Raji (cell line): ENCODE data around the gene MATN3.

Experiments used
- POLR2A ChIP-seq: IDR thresholded peaks from 2 replicates; pipeline ENCODE4 v1.6.1; 2011; ENCODE audit warnings: low read depth, low read length, control low read depth; ENCODE audit not compliant: insufficient read depth

The MATN3 gene

DNA sequence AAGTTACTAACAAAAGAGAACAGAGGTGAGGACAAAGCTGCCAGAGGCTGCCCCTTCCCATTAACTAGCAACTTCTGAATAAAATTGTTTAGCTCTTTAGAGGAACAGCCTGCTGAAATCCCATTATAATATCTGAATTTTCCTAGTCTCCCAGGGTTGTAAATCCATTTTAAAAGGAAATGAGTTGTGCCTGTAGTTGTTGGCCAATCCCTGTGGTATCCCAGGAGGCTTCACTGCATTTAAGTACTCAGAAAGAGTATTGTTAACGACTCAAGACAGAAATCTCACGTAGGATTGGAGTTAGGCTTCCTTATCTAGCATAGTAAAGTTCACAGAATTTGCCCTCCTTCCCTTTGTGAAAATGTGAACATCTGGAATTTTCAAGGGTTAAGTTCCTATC lies 30.1 kb upstream of the MATN3 start:
- no peak for TF ChIP-seq POLR2A

DNA sequence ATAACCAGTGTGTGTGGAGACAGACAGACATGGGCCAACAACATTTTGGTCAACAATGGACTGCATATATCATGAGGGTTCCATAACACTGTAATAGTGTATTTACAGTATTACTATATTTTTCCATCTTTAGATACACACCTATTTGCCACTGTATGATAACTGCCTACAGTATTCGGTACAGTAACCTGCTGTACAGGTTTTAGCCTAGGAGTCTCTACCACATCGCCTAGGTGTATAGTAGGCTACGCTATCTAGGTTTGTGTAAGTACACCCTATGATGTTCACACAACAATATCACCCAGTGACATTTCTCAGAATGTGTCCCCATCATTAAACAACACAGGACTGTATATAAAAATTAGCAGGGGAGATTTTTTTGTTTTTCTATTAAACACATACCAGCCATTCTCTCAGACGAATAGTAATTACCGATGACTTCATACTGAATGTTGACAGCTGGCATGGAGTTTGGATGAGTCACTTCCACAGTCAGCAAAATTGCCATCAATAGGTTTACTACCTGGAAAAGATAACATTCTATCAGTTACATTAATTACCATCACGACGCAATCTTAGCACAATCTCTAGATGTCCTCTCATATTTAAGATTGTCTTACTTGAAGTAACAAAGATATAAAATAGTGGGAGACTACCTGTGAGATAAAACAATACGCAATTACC lies 28.2 kb upstream of the MATN3 start:
- no peak for TF ChIP-seq POLR2A

DNA sequence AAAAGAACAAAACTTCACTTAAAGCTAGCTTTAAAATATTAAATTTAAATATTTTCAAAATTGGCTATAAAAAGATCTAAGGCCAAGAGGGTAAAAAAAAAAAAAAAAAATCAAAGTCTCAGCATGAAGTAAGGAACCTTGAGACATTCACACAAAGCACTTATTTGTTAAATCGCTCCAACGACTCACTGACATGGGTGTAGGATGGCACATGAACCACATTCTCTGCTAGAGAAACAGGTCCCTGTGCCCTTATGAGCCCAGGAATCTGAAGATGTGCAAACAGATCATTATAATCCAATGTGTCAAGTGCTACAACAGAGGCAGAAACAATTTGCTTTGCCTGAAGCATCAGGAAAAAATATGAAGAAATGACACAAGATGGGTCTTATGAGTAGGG lies 25.2 kb upstream of the MATN3 start:
- no peak for TF ChIP-seq POLR2A

DNA sequence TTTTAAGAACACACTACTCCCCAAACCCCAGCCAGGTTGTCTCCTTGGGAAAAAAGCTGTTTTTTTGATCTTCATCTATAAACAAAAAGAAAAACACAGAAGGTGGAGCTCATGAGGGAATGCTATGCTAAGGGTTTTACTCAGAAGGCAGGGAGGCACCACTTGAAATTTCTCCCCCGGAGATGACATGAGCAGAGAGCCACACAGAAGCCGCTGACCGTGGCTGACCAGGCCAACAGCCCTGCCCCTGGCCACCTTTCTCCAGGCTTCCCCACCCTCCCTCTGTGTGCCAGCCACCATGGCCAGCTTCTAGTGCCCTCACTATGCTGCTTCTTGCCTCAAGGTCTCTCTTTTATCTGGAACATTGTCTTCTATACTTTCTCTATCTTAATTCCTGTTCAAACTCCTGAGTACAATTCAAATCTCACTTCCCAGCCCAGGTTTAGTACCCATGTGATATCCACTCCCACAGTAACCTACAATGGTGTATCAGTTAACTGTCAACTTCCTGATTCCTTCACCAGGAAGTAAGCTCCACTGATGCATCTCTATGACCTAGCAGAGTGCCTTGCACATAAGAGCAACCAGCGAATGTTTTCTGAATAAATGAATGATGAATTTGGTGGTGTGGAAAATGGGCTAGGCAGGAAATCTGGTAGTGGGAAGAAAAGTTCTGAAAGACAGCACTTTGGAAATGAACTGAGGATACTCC lies 23.6 kb upstream of the MATN3 start:
- TF ChIP-seq POLR2A = no peak

DNA sequence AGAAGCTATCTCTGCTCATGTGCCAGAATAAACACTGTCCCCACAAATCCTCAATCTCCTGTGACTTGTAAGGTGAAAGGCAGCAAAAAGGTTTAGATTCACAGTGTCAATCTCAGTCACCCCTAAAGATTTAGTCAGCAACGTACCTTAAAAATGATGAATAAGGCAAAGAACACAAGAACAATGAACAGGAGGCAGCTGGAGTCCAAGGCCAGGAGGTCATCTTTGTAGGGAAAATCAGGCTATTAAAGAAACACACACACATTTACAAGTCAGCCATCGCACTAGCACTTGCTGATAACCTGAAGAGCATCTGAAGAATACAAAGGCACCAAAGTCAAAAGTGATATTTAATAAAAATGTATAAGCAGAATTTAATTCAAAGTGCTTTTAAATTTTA lies 22.4 kb upstream of the MATN3 start:
- TF ChIP-seq POLR2A = no peak

DNA sequence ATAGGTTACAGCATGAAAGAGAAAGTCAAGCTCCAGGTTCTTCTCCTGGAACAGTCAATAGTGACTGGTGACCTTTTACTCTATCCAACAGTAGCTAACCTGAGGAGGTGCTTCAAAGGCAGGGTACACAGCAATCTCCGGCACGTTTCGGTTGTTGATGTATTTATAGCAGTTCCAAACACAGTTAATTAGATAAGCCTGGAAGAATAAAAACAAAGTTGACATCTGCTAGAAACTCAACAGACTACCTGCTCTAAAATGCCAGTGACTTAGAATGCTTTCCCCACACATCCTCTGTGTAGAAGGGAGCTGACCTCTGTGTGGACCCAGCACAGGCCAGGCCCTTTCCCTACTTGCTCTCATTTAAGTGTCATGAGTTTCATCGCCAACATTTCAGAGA lies 21.8 kb upstream of the MATN3 start:
- no peak for TF ChIP-seq POLR2A

DNA sequence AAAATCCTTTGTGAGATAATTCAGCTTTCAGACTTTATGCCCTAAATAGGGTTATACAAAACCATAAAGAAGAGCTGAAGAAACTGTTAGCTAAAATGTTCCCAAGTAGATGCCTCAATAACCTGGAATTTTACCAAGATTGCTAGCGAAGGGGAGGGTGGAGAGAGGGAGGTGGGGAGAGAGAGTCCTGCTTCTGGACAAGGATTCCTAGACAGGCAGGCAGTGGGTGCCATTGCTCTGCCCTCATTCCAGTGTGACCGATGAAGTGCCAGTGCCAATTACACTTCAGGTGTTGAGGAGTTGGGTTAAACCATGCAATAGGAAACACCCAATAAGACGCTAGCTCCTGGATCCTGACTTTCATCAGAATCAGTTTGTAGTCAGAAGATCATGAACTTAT lies 20.9 kb upstream of the MATN3 start:
- no peak for TF ChIP-seq POLR2A

DNA sequence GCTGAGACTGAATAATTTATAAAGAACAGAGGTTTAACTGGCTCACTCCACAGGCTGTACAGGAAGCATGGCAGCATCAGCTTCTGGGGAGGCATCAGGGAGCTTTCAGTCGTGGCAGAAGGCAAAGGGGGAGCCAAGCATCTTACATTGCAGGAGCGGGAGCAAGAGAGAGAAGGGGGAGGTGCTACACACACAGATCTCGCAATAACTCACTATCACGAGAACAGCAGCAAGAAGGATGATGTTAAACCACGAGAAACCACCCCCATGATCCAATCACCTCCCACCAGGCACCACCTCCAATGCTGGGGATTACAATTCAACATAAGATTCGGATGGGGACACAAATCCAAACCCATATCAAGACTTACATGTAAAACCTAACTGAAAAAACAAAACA lies 17.8 kb upstream of the MATN3 start:
- no peak for TF ChIP-seq POLR2A

DNA sequence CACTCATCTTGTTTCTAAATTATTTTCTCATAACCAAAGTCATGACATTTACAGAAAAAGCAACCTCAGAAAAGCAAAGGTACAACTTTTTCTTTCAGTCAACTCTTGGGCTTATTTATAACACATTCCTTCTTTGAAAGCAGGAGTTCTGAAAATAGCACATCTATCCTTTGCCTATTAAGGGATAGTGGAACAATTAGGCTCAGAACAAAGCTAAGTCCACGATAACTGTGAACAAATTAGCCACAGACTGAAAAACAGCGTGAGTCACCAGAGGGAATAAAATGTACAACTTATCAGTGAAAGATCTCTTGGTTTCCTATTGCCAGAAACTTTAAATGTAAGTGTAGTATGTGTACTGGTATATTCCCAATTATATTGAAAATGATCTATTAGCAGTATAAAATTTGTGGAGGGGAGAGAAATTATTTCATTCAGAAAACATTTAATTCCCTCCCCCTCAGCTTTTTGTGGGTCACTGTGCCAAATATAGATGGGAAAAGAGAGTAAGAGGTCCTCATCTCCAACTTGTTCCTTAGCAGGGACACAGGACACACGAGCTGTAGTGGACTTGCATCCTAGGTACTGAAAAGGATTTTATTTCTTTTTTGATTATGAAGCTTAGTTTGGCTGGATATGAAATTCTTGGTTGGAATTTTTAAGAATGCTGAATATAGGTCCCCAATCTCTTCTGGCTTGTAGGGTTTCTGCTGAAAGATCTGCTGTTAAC lies 15.4 kb upstream of the MATN3 start:
- no peak for TF ChIP-seq POLR2A

DNA sequence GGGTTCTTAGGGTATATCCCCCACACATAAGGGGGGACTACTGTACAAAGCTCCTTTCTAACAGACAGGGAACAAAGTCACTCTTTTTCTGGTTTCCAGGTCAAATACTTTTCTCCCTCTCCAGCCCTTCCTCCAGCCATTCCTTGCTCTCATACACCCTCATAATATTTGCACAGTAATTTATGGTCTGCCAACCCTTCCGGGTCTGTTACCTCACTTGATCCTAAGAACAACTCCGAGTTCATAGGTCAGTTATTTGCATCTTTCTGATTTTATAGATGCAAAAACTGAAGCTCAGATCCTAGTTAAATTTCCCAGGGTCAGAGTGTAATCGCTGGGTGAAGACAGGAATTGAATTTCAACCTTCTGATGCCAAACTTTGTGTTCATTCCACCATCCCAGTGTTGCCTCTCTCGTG lies 14.8 kb upstream of the MATN3 start:
- TF ChIP-seq POLR2A = no peak

DNA sequence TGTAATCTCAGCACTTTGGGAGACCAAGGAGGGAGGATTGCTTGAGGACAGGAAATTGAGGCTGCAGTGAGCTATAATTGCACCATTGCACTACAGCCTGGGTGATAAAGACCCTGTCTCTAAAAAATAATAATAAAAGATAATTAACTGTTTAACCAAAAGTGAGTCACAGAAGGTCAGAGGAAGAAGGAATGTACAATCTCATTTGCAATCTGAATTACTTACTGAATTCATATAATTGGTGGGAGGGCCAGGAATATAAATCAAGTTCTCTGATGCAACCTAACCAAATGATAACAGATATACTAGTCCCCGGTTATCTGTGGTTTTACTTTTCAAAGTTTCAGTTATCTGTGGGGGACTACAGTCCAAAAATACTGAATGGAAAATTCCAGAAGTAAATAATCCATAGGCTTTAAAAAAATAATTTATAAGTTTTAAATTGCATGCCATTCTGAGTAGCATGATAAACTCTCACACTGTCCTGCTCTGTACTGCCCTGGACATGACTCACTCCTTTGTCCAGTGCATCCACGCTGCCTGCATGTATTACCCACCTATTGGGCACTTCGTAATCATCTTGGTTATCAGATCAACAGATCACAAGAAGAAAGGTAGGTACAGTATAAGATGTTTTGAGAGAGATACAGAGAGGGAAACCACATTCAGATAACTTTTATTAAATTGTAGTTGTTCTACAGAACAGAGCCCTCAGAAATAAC lies 12.8 kb upstream of the MATN3 start:
- TF ChIP-seq POLR2A = no peak

DNA sequence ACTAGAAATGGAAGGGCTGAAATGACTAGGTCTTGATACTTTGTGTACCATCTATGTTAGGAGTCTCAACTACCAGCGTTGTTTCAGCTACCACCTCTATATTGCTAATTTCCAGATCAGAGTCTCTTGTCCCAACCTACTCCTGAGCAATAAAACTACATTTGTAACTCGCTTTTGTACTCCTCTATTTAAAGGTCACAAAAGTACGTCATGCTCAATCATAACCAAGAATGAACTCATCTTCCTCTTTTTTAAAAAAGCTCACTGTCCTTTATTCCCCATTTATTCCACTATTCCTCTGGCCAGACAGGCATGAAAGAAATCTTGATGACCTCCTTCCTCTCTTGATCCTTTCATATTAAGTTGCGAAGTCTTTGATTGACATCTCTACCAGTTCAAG lies 11.2 kb upstream of the MATN3 start:
- no peak for TF ChIP-seq POLR2A

DNA sequence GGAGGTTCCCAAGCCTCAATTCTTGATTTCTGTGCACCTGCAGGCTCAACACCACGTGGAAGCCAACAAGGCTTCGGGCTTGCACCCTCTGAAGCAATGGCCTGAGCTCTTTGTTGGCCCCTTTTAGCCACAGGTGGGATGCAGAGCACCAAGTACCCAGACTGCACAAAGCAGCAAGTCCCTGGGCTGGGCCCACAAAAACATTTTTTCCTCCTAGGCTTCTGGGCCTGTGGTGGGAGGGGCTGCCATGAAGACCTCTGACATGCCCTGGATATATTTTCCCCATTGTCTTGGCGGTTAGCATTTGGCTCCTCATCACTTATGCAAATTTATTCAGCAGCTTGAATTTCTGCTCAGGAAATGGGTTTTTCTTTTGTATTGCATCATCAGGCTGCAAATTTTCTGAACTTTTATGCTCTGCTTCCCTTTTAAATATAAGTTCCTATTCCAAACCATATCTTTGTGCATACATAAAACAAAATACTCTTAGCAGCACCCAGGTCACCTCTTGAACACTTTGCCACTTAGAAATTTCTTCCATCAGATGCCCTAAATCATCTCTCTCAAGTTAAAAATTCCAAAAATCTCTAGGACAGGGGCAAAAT lies 9.0 kb upstream of the MATN3 start:
- no peak for TF ChIP-seq POLR2A

DNA sequence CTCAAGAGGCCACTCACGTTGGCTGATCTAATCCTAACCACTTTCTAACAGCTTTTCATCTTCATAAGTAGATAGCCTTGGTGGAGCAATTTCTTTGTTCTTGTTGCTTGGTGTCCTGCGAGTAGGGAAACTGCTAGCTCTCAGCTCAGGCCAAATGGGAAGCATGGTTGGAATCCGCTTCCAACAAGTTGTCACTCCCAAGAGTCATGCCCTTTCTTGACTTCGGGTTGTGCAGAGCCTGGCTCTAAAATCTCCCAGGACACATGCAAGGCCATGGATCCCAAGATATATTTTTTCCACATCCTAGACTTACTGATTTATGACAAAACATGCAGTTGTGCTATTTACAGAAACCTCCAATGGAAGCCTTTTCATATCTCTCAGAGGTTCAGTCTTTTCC lies 7.3 kb upstream of the MATN3 start:
- no peak for TF ChIP-seq POLR2A

DNA sequence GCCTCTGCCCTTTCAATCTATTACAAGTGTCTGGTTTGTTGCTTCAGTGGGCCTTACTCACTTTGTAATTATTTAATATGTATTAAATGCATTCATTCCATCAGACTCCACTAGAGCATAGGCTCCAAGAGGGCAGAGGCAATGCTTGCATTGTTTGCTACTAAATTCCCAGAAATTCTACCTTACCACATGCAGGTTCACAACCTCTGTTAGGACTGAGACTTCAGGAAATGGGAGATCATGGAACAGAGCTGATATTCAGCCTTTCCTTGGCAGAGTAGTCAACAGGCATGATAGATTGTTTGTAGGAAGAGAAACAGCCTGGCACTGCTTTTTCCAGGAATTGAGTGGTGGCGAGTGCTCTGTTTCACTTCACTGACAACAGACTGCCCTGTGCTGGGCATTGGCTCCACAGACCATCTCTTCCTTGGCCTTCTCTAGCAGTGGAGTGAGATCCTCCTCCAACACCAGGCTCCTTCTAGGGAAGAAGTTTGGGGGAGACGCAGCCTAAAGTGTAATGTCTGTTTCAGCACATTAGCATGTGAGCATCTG lies 6.2 kb upstream of the MATN3 start:
- TF ChIP-seq POLR2A = no peak
